Panc1 (cell line): ENCODE data around the gene GSX2. TPM values are rescaled to one million over a fixed set of nuclear protein-coding genes. Genes with fewer than 3 reads are reported as not detected.

Experiments
- ATAC-seq: fragments of 200-7000 bp; cut with Tn5 transposase; 2 replicates; pipeline ENCODE4 v1.9.1; 2020; ENCODE audit warnings: mild to moderate bottlenecking, moderate library complexity
- BruUV-seq: library from RNA; stranded (reverse); fragments of 400-500 nt; replicated peaks from 2 replicates; lab custom pipeline; 2021; lab: Mats Ljungman, UMichigan
- CTCF ChIA-PET: fragments of 300-600 bp; sonication (Branson Sonifier 250); formaldehyde crosslinking; loops from one replicate; lab custom pipeline; 2022; ENCODE audit warnings: antibody characterized with exemption; lab: Charles Lee
- POLR2A ChIA-PET: fragments of 300-600 bp; sonication (Branson Sonifier 250); formaldehyde crosslinking; loops from one replicate; lab custom pipeline; 2022; ENCODE audit warnings: antibody characterized with exemption; lab: Charles Lee
- DNase-seq: peaks from one replicate; pipeline ENCODE4 v3.0.0-alpha.2; 2010; ENCODE audit warnings: low read depth, low spot score
- H3K27ac ChIP-seq: 2 replicates; pipeline ENCODE4 v1.5.1; 2011; ENCODE audit warnings: mild to moderate bottlenecking, low read length, inconsistent platforms
- H3K27me3 ChIP-seq: fragments of 200-500 bp; sonication (Bioruptor generic); 2 replicates; pipeline ENCODE4 v1.6.0; 2014; ENCODE audit warnings: low read length, inconsistent platforms; ENCODE audit not compliant: control insufficient read depth, insufficient read depth
- H3K36me3 ChIP-seq: fragments of 200-500 bp; sonication (Bioruptor generic); 2 replicates; pipeline ENCODE4 v1.5.1; 2014; ENCODE audit warnings: inconsistent platforms, mild to moderate bottlenecking, low read length, moderate library complexity; ENCODE audit not compliant: control insufficient read depth, insufficient read depth
- H3K4me1 ChIP-seq: 2 replicates; pipeline ENCODE4 v1.5.1; 2011; ENCODE audit warnings: inconsistent platforms, mild to moderate bottlenecking, low read length, moderate library complexity; ENCODE audit not compliant: control insufficient read depth, insufficient read depth
- H3K4me3 ChIP-seq, 2 experiments: 2 replicates each; pipeline ENCODE4 v1.5.1; 2011 to 2012; ENCODE audit warnings: low read depth in 2 of 2, low read length in 2 of 2, mild to moderate bottlenecking in 2 of 2, inconsistent platforms in 1 of 2, moderate library complexity in 1 of 2
- H3K9me3 ChIP-seq: fragments of 200-500 bp; sonication (Bioruptor generic); 2 replicates; pipeline ENCODE4 v1.5.1; 2014; ENCODE audit warnings: low read depth, mild to moderate bottlenecking, inconsistent platforms, low read length, moderate library complexity; ENCODE audit not compliant: control insufficient read depth, insufficient read depth
- POLR2AphosphoS5 ChIP-seq: IDR thresholded peaks from 2 replicates; pipeline ENCODE4 v1.6.1; 2012; ENCODE audit warnings: mild to moderate bottlenecking, low read depth, low read length, moderate library complexity
- REST ChIP-seq, 2 experiments: IDR thresholded peaks; 2 replicates each; pipeline ENCODE4 v1.6.1; 2011 to 2012; ENCODE audit warnings: low read depth in 2 of 2, control low read depth in 1 of 2, low read length in 1 of 2, mild to moderate bottlenecking in 1 of 2, moderate library complexity in 1 of 2; ENCODE audit not compliant: insufficient read depth in 1 of 2
- SIN3A ChIP-seq: IDR thresholded peaks from 2 replicates; pipeline ENCODE4 v1.6.1; 2012; ENCODE audit warnings: low read depth, mild to moderate bottlenecking, low read length, moderate library complexity, borderline replicate concordance; ENCODE audit not compliant: insufficient read depth
- TCF7L2 ChIP-seq: IDR thresholded peaks from 2 replicates; pipeline ENCODE4 v1.6.1; 2011; ENCODE audit warnings: mild to moderate bottlenecking, low read depth, low read length, inconsistent platforms
- in situ Hi-C: cut with HindIII; loops from 2 replicates; pipeline ENCODE4 v1.10.0; 2016; ENCODE audit warnings: low sequenced_read_pairs, low pct_unique_long_range_greater_than_20kb
- intact Hi-C: fragments of 100-400 bp; cut with micrococcal nuclease; formaldehyde crosslinking; loops from one replicate; pipeline ENCODE4 v1.10.0; 2022; ENCODE audit not compliant: unreplicated experiment
- total RNA-seq: library from RNA; stranded (reverse); gene quantifications from one replicate; pipeline ENCODE4 v1.2.1, GENCODE V29; 2021; ENCODE audit not compliant: unreplicated experiment
- TF ChIP-seq, protein P1 (sequence below): fragments of 450-650 bp; IDR thresholded peaks from 2 replicates; pipeline ENCODE4 v1.5.1; 2017; ENCODE audit warnings: mild to moderate bottlenecking

The GSX2 gene
- total RNA-seq, 1 experiment from 2014 or later, result not detected

- no peaks in the 10 kb centered on the region for H3K4me1 ChIP-seq
- no peak overlapping the region for H3K4me3 ChIP-seq
- no peak for ATAC-seq
- no peaks in the 10 kb centered on the region for H3K9me3 ChIP-seq
- DNase-seq, result no peak
- BruUV-seq, result no TSS peak
- POLR2A ChIA-PET, result no interaction called here
- no peaks in the 10 kb centered on the region for H3K36me3 ChIP-seq
- no peak overlapping the region for H3K27ac ChIP-seq
- H3K27me3 ChIP-seq, result peaks cover 2% of the 10 kb centered on the region; the same call in 1 of the 2 replicates
- intact Hi-C loops, result no loop called here
- in situ Hi-C loops, result no loop called here
- TF ChIP-seq POLR2AphosphoS5 (no peak), SIN3A (no peak), TCF7L2 (no peak), REST (IDR thresholded peaks at IDR 0.05; ENCODE audit: insufficient read depth in 1 of 2, low read depth in 2 of 2, low read length in 1 of 2) (no peak)
- TF ChIP-seq, protein P1, sequence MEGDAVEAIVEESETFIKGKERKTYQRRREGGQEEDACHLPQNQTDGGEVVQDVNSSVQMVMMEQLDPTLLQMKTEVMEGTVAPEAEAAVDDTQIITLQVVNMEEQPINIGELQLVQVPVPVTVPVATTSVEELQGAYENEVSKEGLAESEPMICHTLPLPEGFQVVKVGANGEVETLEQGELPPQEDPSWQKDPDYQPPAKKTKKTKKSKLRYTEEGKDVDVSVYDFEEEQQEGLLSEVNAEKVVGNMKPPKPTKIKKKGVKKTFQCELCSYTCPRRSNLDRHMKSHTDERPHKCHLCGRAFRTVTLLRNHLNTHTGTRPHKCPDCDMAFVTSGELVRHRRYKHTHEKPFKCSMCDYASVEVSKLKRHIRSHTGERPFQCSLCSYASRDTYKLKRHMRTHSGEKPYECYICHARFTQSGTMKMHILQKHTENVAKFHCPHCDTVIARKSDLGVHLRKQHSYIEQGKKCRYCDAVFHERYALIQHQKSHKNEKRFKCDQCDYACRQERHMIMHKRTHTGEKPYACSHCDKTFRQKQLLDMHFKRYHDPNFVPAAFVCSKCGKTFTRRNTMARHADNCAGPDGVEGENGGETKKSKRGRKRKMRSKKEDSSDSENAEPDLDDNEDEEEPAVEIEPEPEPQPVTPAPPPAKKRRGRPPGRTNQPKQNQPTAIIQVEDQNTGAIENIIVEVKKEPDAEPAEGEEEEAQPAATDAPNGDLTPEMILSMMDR, result no peak
- CTCF ChIA-PET, result no interaction called here
Observed at GRCh38 chr4:54104907-54105306, 4.9 kb downstream of the GSX2 start.

DNA sequence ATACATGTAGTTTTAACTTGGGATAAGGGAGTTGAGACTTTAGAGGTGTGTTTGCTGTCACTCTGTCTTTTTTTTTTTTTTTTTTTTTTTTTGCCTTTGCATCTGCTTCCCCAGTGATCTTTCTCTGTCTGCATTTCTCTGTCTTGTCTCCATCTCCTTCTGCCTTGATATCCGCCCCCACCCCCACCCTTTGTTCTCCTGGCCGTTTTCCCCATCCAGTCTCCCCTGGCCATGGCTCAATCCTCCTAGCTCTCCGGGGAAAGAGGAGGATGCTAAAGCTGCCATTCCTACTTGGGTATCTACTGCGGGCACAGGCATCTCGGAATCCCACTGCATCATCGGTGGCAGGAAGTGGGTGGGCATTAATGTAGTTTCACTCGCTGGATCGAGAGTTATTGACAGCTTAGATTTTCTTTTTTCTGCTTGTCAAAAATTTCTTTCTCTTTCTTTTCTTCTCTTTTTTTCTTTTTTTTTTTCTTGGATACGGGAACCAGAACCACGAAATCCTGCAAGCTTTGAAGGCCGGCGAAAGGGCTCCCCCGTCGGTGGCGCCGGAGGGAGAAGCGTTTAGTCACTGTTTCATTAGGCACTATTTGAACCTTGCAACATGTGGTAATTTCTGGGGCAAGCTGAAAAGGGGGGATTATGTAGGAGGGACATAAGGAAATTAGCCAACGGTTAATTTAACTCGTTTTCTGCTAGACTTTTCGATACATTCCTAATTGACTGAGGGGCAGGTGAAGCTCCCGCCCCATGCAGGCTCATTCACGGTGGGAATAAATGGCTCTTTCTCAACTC is 8.2 kb downstream of the GSX2 start:
- Histone ChIP-seq H3K4me1 (no peaks in the 10 kb centered on the region), H3K9me3 (no peaks in the 10 kb centered on the region), H3K27ac (no peak overlapping the region), H3K36me3 (no peaks in the 10 kb centered on the region), H3K27me3 (no peaks in the 10 kb centered on the region; the same call in 1 of the 2 replicates), H3K4me3 (no peak overlapping the region)
- ATAC-seq (no peak), DNase-seq (no peak)
- in situ Hi-C loops, result no loop called here
- intact Hi-C loops, result no loop called here
- BruUV-seq, result no TSS peak
- CTCF ChIA-PET, result no interaction called here
- TF ChIP-seq TCF7L2 (no peak), POLR2AphosphoS5 (no peak), SIN3A (no peak), REST (IDR thresholded peaks at IDR 0.05; ENCODE audit: insufficient read depth in 1 of 2, low read depth in 2 of 2, low read length in 1 of 2) (no peak)
- TF ChIP-seq, protein P1, result no peak
- POLR2A ChIA-PET, result no interaction called here
